ENCODE results near the gene ONECUT3. TPM values are rescaled to one million over a fixed set of nuclear protein-coding genes. Genes with fewer than 3 reads are reported as not detected.

ONECUT3 gene
- polyA plus RNA-seq, 1 of the 3 experiments (the other 2 are of a cell fraction), result not detected

GRCh38 chr19:1783874-1784273 lies 30.6 kb downstream of the ONECUT3 start:
- peaks cover 64% of the 10 kb centered on the region for H3K27me3 ChIP-seq (ENCODE audit: insufficient read depth)
- WGBS (ENCODE audit: low lambda C conversion rate), result 49% methylated on average over 7 of the region's 9 CpGs
- H2AFZ ChIP-seq (ENCODE audit: low read depth), result no peak overlapping the region
- no peak overlapping the region for H3K9ac ChIP-seq
- POLR2A ChIA-PET, result no interaction called here
- TF ChIP-seq FOXJ3 (CRISPR knock-in tag; IDR thresholded peaks at IDR 0.05) (no peak), NFIC (IDR thresholded peaks at IDR 0.05; ENCODE audit: borderline replicate concordance) (no peak)
- H3K4me3 ChIP-seq (ENCODE audit: low read depth in 2 of 2, low read length in 1 of 2), result no peak overlapping the region
- H3K9me2 ChIP-seq, result no peaks in the 10 kb centered on the region
- no peaks in the 10 kb centered on the region for H4K20me1 ChIP-seq (ENCODE audit: insufficient read depth)
- H3F3A ChIP-seq (replicated peaks; ENCODE audit: insufficient read depth), result no peaks in the 10 kb centered on the region
- no peaks in the 10 kb centered on the region for H3K4me1 ChIP-seq (ENCODE audit: control insufficient read depth in 1 of 2, insufficient read depth in 2 of 2, low read depth in 1 of 2, low read length in 1 of 2)
- H3K27ac ChIP-seq (ENCODE audit: low read depth in 2 of 2, low read length in 1 of 2), result no peak overlapping the region
- no peaks in the 10 kb centered on the region for H3K36me3 ChIP-seq (replicated peaks in 1 of 2; ENCODE audit: control insufficient read depth in 1 of 2, insufficient read depth in 2 of 2, low read length in 1 of 2)
- no peaks in the 10 kb centered on the region for H3K79me2 ChIP-seq (ENCODE audit: insufficient read depth)
- CTCF ChIA-PET, result interaction anchor here (0.9 to 11.8 kb wide), 10 partner anchors 10 to 237 kb away, joined by 3 to 143 read pairs (median 4); partner anchors contain the start of gene UQCR11
- no peak overlapping the region for H3K4me2 ChIP-seq
- peaks cover 6% of the 10 kb centered on the region; the same call in 1 of the 2 replicates for H3K9me3 ChIP-seq
- DNase-seq, result no peak

- peaks cover 6% of the 10 kb centered on the region; the same call in 1 of the 2 replicates for H3K9me3 ChIP-seq
- CTCF ChIA-PET, result interaction anchor here (0.7 to 11.8 kb wide), 5 partner anchors 8 to 113 kb away, joined by 3 to 143 read pairs (median 4); no protein-coding TSS in a partner anchor
- H3K79me2 ChIP-seq (ENCODE audit: insufficient read depth), result no peaks in the 10 kb centered on the region
- H2AFZ ChIP-seq (ENCODE audit: low read depth), result no peak overlapping the region
- 41% methylated on average over 8 of the region's 19 CpGs for WGBS (ENCODE audit: low lambda C conversion rate)
- no peak overlapping the region for H3K9ac ChIP-seq
- peaks cover 50% of the 10 kb centered on the region for H3K27me3 ChIP-seq (ENCODE audit: insufficient read depth)
- H3F3A ChIP-seq (replicated peaks; ENCODE audit: insufficient read depth), result no peaks in the 10 kb centered on the region
- no peaks in the 10 kb centered on the region for H3K36me3 ChIP-seq (replicated peaks in 1 of 2; ENCODE audit: control insufficient read depth in 1 of 2, insufficient read depth in 2 of 2, low read length in 1 of 2)
- H3K4me1 ChIP-seq (ENCODE audit: control insufficient read depth in 1 of 2, insufficient read depth in 2 of 2, low read depth in 1 of 2, low read length in 1 of 2), result no peaks in the 10 kb centered on the region; a peak in 1 of 4 replicates
- H3K4me2 ChIP-seq, result no peak overlapping the region
- H3K4me3 ChIP-seq (ENCODE audit: low read depth in 2 of 2, low read length in 1 of 2), result no peak overlapping the region
- no peaks in the 10 kb centered on the region for H4K20me1 ChIP-seq (ENCODE audit: insufficient read depth)
- DNase-seq, result no peak
- no peak for TF ChIP-seq NFIC (IDR thresholded peaks at IDR 0.05; ENCODE audit: borderline replicate concordance)
- no peak for TF ChIP-seq USF1 (IDR thresholded peaks at IDR 0.05; ENCODE audit: borderline replicate concordance, low read depth)
- no peak for TF ChIP-seq USF2 (IDR thresholded peaks at IDR 0.05; ENCODE audit: borderline replicate concordance, low read depth, low read length)
- no peak for TF ChIP-seq FOXJ3 (CRISPR knock-in tag; IDR thresholded peaks at IDR 0.05)
- TF ChIP-seq ELF1 (IDR thresholded peaks at IDR 0.05), result no peak
- TF ChIP-seq SIN3A (IDR thresholded peaks at IDR 0.05; ENCODE audit: borderline replicate concordance, low read depth, low read length), result no peak
- TF ChIP-seq EP300 (IDR thresholded peaks at IDR 0.05; ENCODE audit: borderline replicate concordance in 1 of 2, low read depth in 1 of 2, low read length in 1 of 2), result no peak
- TF ChIP-seq ZBTB33 (IDR thresholded peaks at IDR 0.05; ENCODE audit: borderline replicate concordance, low read depth), result no peak
- no peak for TF ChIP-seq RCOR1 (IDR thresholded peaks at IDR 0.05; ENCODE audit: low read length)
- TF ChIP-seq MXI1 (IDR thresholded peaks at IDR 0.05; ENCODE audit: low read depth, low read length), result no peak
- TF ChIP-seq MEF2A (IDR thresholded peaks at IDR 0.05; ENCODE audit: borderline replicate concordance, low read depth), result no peak
- no peaks in the 10 kb centered on the region for H3K9me2 ChIP-seq
- H3K27ac ChIP-seq (ENCODE audit: low read depth in 2 of 2, low read length in 1 of 2), result no peak overlapping the region
- POLR2A ChIA-PET, result no interaction called here
These were observed 32.0 kb downstream of the ONECUT3 start for GRCh38 chr19:1785310-1785709.
